ENCODE results near the gene GPN3. TPM values are rescaled to one million over a fixed set of nuclear protein-coding genes. Genes with fewer than 3 reads are reported as not detected.

Gene GPN3
- total RNA-seq (10 to 100 TPM; 12.5 to 16.6 TPM), polyA plus RNA-seq (10 to 100 TPM; 29.1 to 43.4 TPM)

GRCh38 chr12:110468214-110469048 lies at the start of gene GPN3, which contains the start of gene FAM216A:
GPN3 (minus strand) TSS chr12:110468257; CDS start chr12:110468203, 54 bp downstream.
FAM216A (plus strand) TSS chr12:110468845; CDS start chr12:110468876, 31 bp downstream.
- Mint-ChIP-seq H3K4me3 (peak within 1 kb of the TSS; percentile 96 to 100 (median 98)), H3K27me3 (no peaks in the 10 kb centered on the region), H3K4me1 (peaks cover 17 to 45% (median 34%) of the 10 kb centered on the region in 4 donors), H3K27ac (peak within 1 kb of the TSS; percentile 91 to 98 (median 96)), H3K36me3 (peaks cover 7 to 18% of the 10 kb centered on the region in 2 donors), H3K9me3 (no peaks in the 10 kb centered on the region)
- DNase-seq: peak; percentile 97 to 98 (median 98)
- Histone ChIP-seq H3K4me3 (ENCODE audit: low read length in 2 of 2) (peak within 1 kb of the TSS; percentile 93 to 97), H3K9me3 (ENCODE audit: control insufficient read depth in 1 of 2, low read length in 2 of 2) (no peaks in the 10 kb centered on the region), H3K4me1 (ENCODE audit: insufficient read depth, low read length) (peaks cover 25% of the 10 kb centered on the region), H3K27ac (ENCODE audit: low read depth, low read length) (peak within 1 kb of the TSS; percentile 75), H3K36me3 (ENCODE audit: insufficient read depth, low read length) (peaks cover 6% of the 10 kb centered on the region), H3K27me3 (ENCODE audit: insufficient read depth, low read length) (no peaks in the 10 kb centered on the region)
- POLR2A ChIA-PET (ENCODE audit: partially characterized antibody): interaction anchor here (0.7 to 5.7 kb wide), 39 partner anchors 9 to 1374 kb away, joined by 3 to 143 read pairs (median 4); partner anchors contain the start of genes ACAD10, ANAPC7, ARPC3 and ATP2A2
- CTCF ChIA-PET (ENCODE audit: partially characterized antibody): interaction anchor here (0.6 to 13.2 kb wide), 25 partner anchors 10 to 436 kb away, joined by 3 to 139 read pairs (median 5); partner anchors contain the start of genes ARPC3, RAD9B, TCTN1 and VPS29
- intact Hi-C loops (cut with micrococcal nuclease): loop anchor here (1.0 to 2.0 kb wide), 8 partner anchors 18 to 358 kb away; partner anchors contain the start of genes ARPC3, PPP1CC, PPTC7 and RAD9B

- Histone ChIP-seq H3K4me1 (ENCODE audit: insufficient read depth, low read length) (peaks cover 9% of the 10 kb centered on the region), H3K4me3 (ENCODE audit: low read length in 2 of 2) (no peak overlapping the region), H3K27me3 (ENCODE audit: insufficient read depth, low read length) (no peaks in the 10 kb centered on the region), H3K36me3 (ENCODE audit: insufficient read depth, low read length) (no peaks in the 10 kb centered on the region), H3K9me3 (ENCODE audit: control insufficient read depth in 1 of 2, low read length in 2 of 2) (no peaks in the 10 kb centered on the region), H3K27ac (ENCODE audit: low read depth, low read length) (no peak overlapping the region)
- H3K4me3 Mint-ChIP-seq: no peak overlapping the region
- no peaks in the 10 kb centered on the region for H3K36me3 Mint-ChIP-seq
- no peak overlapping the region for H3K27ac Mint-ChIP-seq
- no peaks in the 10 kb centered on the region for H3K9me3 Mint-ChIP-seq
- no peaks in the 10 kb centered on the region for H3K27me3 Mint-ChIP-seq
- POLR2A ChIA-PET (ENCODE audit: partially characterized antibody): no interaction called here
- CTCF ChIA-PET (ENCODE audit: partially characterized antibody): interaction anchor here (0.7 to 8.1 kb wide), 3 partner anchors 9 to 85 kb away, joined by 3 to 157 read pairs (median 3); no protein-coding TSS in a partner anchor
- H3K4me1 Mint-ChIP-seq: peaks cover 3 to 5% (median 5%) of the 10 kb centered on the region in 4 donors
- DNase-seq: no peak
- intact Hi-C loops (cut with micrococcal nuclease): no loop called here
Measured at GRCh38 chr12:110516995-110517394, 48.9 kb upstream of the GPN3 start.

GRCh38 chr12:110514363-110514762 lies 46.3 kb upstream of the GPN3 start:
- Histone ChIP-seq H3K4me1 (ENCODE audit: insufficient read depth, low read length) (no peaks in the 10 kb centered on the region), H3K36me3 (ENCODE audit: insufficient read depth, low read length) (no peaks in the 10 kb centered on the region), H3K4me3 (ENCODE audit: low read length in 2 of 2) (no peak overlapping the region), H3K27me3 (ENCODE audit: insufficient read depth, low read length) (no peaks in the 10 kb centered on the region), H3K9me3 (ENCODE audit: control insufficient read depth in 1 of 2, low read length in 2 of 2) (no peaks in the 10 kb centered on the region), H3K27ac (ENCODE audit: low read depth, low read length) (no peak overlapping the region)
- peaks cover 0 to 1% (median 0%) of the 10 kb centered on the region in 4 donors for H3K4me1 Mint-ChIP-seq
- H3K36me3 Mint-ChIP-seq: no peaks in the 10 kb centered on the region
- no peaks in the 10 kb centered on the region for H3K27me3 Mint-ChIP-seq
- no peak overlapping the region for H3K4me3 Mint-ChIP-seq
- intact Hi-C loops (cut with micrococcal nuclease): no loop called here
- ChIA-PET CTCF (ENCODE audit: partially characterized antibody) (interaction anchor here (0.9 to 8.1 kb wide), 5 partner anchors 11 to 88 kb away, joined by 3 to 157 read pairs (median 6); partner anchors contain the start of genes ARPC3, FAM216A and GPN3), POLR2A (ENCODE audit: partially characterized antibody) (no interaction called here)
- no peaks in the 10 kb centered on the region for H3K9me3 Mint-ChIP-seq
- DNase-seq: no peak
- no peak overlapping the region for H3K27ac Mint-ChIP-seq

- Mint-ChIP-seq H3K4me1 (peaks cover 0 to 1% (median 0%) of the 10 kb centered on the region in 4 donors), H3K27me3 (no peaks in the 10 kb centered on the region), H3K36me3 (no peaks in the 10 kb centered on the region), H3K4me3 (no peak overlapping the region), H3K9me3 (no peaks in the 10 kb centered on the region), H3K27ac (no peak overlapping the region)
- no peaks in the 10 kb centered on the region for H3K4me1 ChIP-seq (ENCODE audit: insufficient read depth, low read length)
- no peaks in the 10 kb centered on the region for H3K9me3 ChIP-seq (ENCODE audit: control insufficient read depth in 1 of 2, low read length in 2 of 2)
- no peak overlapping the region for H3K4me3 ChIP-seq (ENCODE audit: low read length in 2 of 2)
- no peak for DNase-seq
- no peak overlapping the region for H3K27ac ChIP-seq (ENCODE audit: low read depth, low read length)
- intact Hi-C loops (cut with micrococcal nuclease): loop anchor here (2.0 kb wide), 1 partner anchor 45 kb away; the partner anchor contains the start of genes FAM216A and GPN3
- POLR2A ChIA-PET (ENCODE audit: partially characterized antibody): interaction anchor here (1.0 to 1.5 kb wide), 5 partner anchors 10 to 86 kb away, joined by 3 to 7 read pairs (median 4); partner anchors contain the start of genes FAM216A, GPN3, RAD9B and VPS29
- CTCF ChIA-PET (ENCODE audit: partially characterized antibody): interaction anchor here (0.9 to 8.1 kb wide), 14 partner anchors 10 to 314 kb away, joined by 3 to 157 read pairs (median 4); partner anchors contain the start of genes ARPC3, FAM216A and GPN3
- H3K36me3 ChIP-seq (ENCODE audit: insufficient read depth, low read length): no peaks in the 10 kb centered on the region
- no peaks in the 10 kb centered on the region for H3K27me3 ChIP-seq (ENCODE audit: insufficient read depth, low read length)
Measured at GRCh38 chr12:110513842-110514241, 45.8 kb upstream of the GPN3 start.

- POLR2A ChIA-PET (ENCODE audit: partially characterized antibody): interaction anchor here (0.8 to 1.1 kb wide), 3 partner anchors 11 to 113 kb away, joined by 3 to 4 read pairs (median 3); no protein-coding TSS in a partner anchor
- Mint-ChIP-seq H3K4me1 (no peaks in the 10 kb centered on the region), H3K36me3 (no peaks in the 10 kb centered on the region), H3K27me3 (no peaks in the 10 kb centered on the region), H3K27ac (no peak overlapping the region), H3K9me3 (no peaks in the 10 kb centered on the region), H3K4me3 (no peak overlapping the region)
- Histone ChIP-seq H3K4me1 (ENCODE audit: insufficient read depth, low read length) (no peaks in the 10 kb centered on the region), H3K36me3 (ENCODE audit: insufficient read depth, low read length) (no peaks in the 10 kb centered on the region), H3K27me3 (ENCODE audit: insufficient read depth, low read length) (no peaks in the 10 kb centered on the region), H3K27ac (ENCODE audit: low read depth, low read length) (no peak overlapping the region), H3K9me3 (ENCODE audit: control insufficient read depth in 1 of 2, low read length in 2 of 2) (no peaks in the 10 kb centered on the region), H3K4me3 (ENCODE audit: low read length in 2 of 2) (no peak overlapping the region)
- intact Hi-C loops (cut with micrococcal nuclease): no loop called here
- CTCF ChIA-PET (ENCODE audit: partially characterized antibody): interaction anchor here (0.8 to 2.3 kb wide), 9 partner anchors 9 to 319 kb away, joined by 3 to 10 read pairs (median 4); partner anchors contain the start of gene FAM216A
- no peak for DNase-seq
Measured at GRCh38 chr12:110508071-110508586, 40.1 kb upstream of the GPN3 start.

- no peaks in the 10 kb centered on the region for H3K27me3 Mint-ChIP-seq
- DNase-seq: no peak
- H3K27ac Mint-ChIP-seq: no peak overlapping the region
- Histone ChIP-seq H3K36me3 (ENCODE audit: insufficient read depth, low read length) (no peaks in the 10 kb centered on the region), H3K4me1 (ENCODE audit: insufficient read depth, low read length) (peaks cover 14% of the 10 kb centered on the region), H3K9me3 (ENCODE audit: control insufficient read depth in 1 of 2, low read length in 2 of 2) (no peaks in the 10 kb centered on the region), H3K4me3 (ENCODE audit: low read length in 2 of 2) (no peak overlapping the region), H3K27me3 (ENCODE audit: insufficient read depth, low read length) (no peaks in the 10 kb centered on the region), H3K27ac (ENCODE audit: low read depth, low read length) (no peak overlapping the region)
- H3K4me3 Mint-ChIP-seq: no peak overlapping the region
- H3K9me3 Mint-ChIP-seq: peaks cover 0 to 2% (median 0%) of the 10 kb centered on the region in 8 donors
- CTCF ChIA-PET (ENCODE audit: partially characterized antibody): interaction anchor here (0.6 to 1.1 kb wide), 2 partner anchors 94 to 97 kb away, joined by 4 read pairs; no protein-coding TSS in a partner anchor
- H3K4me1 Mint-ChIP-seq: peaks cover 10 to 24% (median 17%) of the 10 kb centered on the region in 4 donors
- H3K36me3 Mint-ChIP-seq: peaks cover 0 to 10% of the 10 kb centered on the region in 2 donors
- intact Hi-C loops (cut with micrococcal nuclease): no loop called here
- POLR2A ChIA-PET (ENCODE audit: partially characterized antibody): no interaction called here
Measured at GRCh38 chr12:110505332-110505731, 37.3 kb upstream of the GPN3 start.

Measured in CD4-positive, alpha-beta memory T cell (primary cell).